GM19372 (cell line): ENCODE measurements around the gene PVALB.

Experiments
- ATAC-seq: cut with Tn5 transposase; IDR thresholded peaks from one replicate; pipeline ENCODE4 v1.9.1; 2021; ENCODE audit warnings: mild to moderate bottlenecking, low read depth, moderate library complexity; ENCODE audit not compliant: unreplicated experiment

PVALB gene

DNA sequence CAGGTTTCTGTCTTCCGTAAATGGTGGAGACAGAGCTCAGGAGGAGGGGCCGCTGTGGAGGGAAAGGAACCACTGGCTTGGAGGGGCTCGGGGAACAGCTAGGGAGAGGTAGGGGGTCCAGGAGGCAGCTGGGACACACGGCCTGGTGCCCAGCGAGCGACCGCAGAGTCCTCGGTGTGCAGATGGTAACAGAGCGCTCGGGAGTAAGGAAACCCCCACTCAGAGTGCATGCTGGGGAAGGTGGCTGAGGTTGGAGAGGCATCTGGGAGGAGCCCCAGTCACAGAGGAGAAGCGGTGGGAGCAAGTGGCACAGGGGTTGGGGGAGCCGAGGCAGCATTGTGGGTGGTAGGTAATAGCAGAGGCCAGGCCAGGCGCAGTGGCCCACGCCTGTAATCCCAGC, 33.2 kb upstream of the PVALB start:
- ATAC-seq: no peak

DNA sequence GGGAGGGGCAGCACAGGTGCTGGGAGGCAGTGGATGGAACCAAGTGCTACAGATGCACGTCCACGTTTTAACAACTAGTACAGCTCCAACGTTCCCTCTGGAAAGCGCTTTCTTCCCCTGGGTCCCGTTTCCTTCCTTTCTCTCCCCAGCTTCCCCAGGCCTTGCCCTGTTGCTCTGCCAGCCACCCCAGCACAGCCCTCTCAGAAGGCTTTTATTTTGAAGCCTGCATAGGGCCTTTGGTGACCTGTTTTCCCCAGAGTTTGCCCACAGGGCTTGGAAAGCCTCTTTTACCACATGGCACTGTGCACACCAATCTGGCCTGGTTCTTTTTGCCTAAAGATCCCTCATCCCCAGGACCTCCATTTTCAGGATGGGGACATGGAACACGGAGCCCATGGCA, 30.1 kb upstream of the PVALB start:
- ATAC-seq: no peak

DNA sequence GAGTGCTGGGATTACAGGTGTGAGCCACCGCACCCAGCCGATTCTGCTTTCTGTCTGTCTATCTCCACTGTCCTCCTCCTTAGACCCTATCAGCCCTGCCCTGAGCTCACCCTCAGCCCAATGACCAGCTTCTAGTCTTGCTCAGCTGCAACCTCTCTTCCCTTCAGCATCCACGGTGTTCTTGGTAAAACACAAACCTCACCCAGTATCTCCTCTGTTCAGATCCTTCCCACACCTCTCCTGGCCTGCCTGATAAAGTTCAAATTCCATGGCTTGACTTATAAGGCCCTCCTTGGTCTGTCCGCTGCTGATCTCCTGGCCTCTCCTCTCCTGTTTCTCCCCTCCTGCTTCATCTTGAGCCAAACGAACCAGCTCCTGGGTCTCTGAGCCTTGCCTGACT, 29.4 kb upstream of the PVALB start:
- no peak for ATAC-seq

DNA sequence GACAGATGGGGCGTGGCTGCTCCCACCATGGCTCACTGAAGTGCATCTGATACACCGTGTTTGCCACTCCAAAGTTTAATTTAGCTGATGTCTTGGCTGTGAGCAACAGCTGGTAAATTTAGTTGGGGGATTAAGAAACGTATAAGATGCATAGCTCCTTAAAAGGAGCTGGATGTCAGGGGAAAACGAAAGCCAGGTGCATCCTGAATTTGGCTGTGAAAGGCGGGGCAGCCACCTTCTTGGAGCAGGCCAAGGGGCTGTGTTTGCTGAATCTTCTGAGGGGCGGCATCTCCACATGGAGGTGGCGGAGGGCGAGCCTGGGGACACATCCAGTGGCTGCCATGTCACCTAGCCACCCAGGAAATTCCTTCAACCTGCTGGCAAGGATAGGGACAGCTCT, 23.3 kb upstream of the PVALB start:
- ATAC-seq: no peak

DNA sequence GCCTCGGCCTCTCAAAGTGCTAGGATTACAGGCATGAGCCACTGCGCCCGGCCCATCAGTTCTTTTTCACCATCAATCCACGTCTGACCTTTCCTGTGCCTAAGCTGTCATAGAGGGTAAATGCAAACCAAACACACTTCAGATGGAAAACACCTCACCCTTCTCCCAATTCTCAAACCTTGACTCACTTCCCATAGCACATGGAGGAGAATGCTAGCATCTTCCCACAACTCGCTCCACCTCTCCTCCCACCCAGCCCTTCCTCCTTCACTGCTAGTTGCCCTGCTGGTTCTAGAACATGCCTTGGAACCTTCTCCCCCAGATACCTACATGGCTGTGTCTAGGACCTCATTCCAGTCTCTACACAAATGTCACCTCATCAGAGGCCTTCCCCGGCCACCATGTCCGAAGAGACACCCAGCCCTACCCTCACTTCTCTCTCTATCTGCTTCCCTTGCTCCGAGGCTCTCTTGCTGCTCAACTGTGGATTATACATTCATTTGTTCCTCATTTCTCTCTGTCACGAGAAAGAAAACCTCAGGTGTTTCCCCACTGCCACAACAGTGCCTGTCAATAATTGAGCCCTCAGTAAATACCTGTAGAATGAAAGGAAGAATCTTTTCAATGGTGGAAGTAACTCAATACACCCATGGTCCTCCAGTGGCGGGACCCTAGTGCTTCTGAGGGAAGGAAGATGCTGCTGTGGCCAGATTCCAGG, 22.7 kb upstream of the PVALB start:
- no peak for ATAC-seq

DNA sequence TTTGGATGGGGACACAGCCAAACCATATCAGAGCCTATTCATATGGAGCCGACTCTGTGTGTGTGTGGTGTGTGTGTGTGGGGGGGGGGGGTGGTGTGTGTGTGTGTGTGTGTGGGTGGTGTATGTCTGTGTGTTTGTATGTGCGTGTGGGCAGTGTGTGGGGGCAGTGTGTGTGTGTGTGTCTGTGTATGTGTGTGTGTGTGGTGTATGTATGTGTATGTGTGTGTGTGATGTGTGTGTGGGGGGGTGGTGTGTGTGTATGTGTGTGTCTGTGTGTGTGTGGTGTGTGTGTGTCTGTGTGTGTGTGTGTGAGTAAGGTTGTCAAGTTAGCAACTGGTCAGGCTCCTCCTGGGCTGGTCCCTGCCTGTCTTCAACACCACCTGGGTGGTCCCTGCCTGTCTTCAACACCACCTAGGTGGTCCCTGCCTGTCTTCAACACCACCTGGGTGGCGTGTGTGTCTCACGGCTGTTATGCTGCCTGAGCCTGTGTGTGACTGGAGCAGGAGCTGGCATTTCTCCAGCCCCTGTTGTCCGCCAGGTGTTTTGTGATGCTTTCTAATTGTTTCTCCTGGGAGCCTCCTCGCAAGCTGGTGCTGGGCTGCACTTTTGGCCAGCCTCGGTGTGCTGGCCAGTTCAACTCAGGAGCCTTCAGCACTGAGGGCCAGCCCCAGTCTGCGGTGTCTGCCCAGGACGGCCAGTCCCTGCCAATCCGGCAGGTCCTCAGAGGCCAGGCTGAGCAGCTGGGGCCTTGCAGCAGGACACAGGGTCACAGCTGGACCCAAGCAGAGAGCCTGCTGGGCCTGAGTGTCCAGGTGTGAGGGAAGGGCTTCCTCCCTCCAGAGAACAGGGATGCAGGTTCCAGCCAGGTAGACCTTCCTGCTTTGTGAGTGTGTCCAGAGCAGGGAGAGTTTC, 21.5 kb upstream of the PVALB start:
- no peak for ATAC-seq

DNA sequence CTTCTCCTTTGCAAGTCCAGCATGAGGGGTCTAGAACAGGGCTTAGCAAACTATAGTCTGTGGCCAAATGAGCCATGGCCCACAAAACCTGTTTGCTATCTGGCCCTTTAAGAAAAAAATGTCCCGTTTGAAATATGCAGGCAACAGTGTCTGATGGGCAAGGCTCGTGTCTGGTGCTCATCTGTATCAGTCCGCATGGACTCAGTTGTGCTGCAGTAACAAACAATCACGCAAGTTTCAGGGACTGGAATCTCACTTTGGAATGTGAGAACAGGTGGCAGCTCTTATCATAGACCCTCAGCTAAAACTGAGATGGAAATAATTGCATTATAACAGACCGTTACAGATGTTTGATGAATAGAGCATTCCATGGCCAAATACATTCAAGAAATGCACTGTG, 19.1 kb upstream of the PVALB start:
- ATAC-seq: no peak

DNA sequence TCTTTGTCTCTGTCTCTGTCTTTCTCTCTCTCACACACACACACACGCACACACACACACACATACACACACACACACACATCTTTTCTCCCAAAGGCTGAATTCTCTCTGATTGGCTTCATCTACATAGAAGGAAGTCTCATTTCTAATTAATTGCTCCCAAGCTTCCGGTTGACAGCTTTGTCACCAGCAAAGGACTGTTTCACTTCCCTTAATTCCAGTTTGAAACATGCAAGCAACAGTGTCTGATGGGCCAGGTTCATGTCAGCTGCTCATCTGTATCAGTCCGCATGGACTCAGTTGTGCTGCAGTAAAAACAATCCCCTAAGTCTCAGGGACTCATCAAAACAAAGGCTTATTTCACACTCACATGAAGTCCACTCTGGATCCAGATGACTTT, 16.2 kb upstream of the PVALB start:
- ATAC-seq: no peak

DNA sequence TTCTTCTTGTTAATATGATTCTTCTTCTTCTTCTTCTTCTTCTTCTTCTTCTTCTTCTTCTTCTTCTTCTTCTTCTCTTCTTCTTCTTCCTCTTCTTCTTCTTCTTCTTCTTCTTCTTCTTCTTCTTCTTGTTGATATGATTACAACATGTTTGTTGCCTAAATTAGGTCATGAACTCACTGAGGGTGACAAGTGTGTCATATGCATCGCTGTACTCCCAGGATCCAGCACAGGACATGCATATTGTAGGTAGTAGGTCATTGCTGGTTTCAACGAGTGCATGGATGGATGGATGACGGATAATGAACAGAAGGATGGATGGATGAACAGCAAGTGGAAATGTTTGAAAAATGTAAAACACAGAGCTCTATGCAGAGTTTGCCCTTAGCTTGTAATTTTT, 14.9 kb upstream of the PVALB start:
- ATAC-seq: no peak

DNA sequence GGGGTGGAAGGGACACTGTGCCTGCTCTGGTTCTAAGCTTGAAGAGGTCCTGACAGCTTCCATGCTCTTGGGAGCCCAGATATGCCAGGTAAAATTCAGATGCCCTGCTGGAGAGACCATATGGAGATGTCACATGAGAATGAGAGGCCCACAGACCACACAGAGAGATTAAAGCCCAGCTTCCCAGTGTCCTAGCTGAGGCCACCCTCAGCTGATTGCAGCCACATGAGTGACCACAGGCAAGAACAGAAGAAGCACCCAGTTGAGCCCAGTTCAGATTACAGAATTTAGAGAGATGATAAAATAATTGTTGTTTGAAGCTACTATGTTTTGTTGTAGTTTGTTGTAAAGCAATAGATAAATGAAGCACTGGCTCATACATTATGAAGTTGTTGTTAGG, 14.4 kb upstream of the PVALB start:
- no peak for ATAC-seq

DNA sequence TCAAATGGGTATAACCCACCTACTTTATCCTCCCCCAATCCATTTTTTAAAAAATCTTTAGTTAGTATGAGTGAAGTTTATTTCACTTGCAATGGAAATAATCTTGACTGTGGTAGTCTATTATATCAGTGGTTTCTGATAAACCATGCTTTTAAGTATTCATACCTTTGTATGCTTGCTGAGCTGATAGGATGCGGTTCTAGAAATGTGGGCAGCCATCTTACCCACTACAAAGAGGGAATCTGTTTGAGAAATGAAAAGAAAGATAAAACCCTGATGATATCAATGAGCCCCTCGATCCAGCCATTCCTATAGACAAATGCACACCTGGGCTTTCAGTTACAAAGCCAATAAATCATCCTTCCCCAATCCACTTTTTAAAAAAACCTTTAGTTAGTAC, 13.8 kb upstream of the PVALB start:
- ATAC-seq: no peak

DNA sequence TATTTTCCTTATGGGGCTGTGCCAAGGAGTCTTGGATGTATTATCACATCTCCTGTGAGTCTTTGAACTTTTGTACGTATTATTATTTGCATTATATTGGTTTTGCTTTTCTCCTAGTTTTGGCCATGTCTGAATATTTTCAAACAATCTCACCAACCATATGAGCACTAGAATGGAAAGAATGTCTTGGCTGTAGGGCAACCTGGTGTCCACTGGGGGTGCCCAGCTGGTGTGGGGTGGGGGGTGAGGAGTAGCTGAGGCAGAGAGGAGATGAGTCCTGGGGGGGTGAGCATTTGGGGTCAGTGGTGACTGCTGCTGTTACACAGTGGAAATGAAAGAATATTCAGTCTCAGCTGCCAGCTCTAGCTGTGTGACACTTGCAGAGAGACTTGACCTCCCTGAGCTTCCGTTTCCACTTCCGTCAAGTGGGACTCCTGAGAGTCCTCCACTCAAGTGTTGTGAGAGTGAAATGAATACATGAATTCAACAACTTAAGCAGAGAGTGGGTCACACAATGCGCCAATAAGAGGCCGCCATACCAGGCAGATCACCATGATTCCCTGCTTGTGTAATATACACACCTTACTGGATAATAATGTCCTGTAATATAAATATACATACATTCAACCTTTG, 12.7 kb upstream of the PVALB start:
- no peak for ATAC-seq

DNA sequence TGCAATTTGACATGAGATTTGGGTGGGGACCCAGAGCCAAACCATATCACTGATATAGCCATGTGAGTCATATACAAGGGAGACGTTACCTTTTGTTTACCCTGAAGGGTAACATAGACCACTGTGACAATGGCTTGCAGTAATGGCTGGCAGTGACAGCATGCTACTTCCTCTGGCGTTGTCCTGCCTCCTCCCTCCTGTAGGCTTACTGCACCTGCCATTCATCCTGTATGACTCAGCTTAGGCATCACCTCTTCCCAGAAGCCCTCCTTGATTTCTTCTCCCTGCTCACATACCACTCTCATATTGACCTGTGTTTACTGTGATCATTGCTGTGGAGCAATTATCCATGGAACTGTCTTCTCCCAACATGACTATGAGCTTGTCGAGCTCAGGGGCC, 12.0 kb upstream of the PVALB start:
- no peak for ATAC-seq

DNA sequence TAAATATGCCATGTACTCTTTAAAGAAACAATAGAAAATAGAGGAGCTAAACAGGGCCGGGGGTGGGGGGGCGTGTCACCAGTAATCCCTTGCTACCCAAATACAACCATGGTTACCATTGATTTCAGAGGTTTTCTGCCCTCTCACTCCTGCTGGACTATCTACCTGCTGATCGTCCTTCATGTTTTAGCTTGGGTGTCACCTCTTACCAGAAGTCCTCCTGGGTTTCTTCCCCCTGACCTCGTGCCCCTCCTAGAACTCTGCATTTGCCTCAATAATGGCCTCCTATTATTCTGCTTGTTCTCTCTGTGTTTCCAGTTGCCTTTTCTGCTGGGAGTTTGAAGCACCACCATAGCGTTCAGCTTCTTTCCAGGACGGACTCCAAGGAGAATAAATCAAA, 9.4 kb upstream of the PVALB start:
- no peak for ATAC-seq

DNA sequence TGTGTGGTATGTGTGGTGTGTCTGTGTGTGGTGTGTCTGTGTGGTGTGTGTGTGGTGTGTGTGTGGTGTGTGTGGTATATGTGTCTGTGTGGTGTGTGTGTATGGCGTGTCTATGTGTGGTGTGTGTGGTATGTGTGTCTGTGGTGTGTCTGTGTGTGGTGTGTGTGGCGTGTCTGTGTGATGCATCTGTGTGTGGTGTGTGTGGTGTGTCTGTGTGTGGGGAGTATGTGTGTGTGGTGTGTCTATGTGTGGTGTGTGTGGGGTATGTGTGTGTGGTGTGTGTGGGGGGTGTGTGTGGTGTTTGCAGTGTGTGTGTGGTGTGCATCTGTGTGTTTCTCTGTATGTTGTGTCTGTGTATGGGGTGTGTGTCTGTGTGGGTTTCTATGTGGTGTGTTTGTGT, 7.8 kb upstream of the PVALB start:
- ATAC-seq: no peak

DNA sequence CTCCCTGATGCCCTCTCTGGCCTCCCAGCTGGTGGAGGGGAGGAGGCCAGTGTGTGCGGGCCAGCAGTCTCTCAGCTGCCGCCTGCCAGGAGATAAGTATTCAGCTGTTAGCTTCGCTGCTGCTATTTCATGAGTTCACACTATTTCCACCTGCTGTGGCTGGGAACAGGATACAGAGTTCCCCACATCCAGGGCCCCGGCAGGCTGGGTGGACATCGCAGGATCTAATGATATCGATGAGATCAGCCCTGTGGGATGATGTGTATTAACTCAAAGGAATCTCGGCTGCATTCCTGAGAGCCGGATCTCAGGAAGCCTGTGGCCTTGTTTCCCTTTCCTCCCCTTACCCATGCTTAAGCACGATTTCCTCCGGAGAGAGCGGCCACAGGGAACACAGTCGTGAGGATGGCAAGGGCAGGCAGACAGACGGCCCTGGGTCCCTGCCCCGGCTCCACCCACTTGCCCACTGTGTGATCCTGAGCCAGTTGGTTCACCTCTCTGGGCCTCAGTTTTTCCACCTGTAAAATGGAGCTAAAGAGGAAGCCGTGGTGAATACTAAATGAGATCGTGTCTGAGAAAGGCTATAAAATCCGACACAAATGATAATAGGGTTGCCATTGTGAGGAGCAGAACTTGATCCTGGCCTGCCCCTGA, 6.5 kb upstream of the PVALB start:
- no peak for ATAC-seq

DNA sequence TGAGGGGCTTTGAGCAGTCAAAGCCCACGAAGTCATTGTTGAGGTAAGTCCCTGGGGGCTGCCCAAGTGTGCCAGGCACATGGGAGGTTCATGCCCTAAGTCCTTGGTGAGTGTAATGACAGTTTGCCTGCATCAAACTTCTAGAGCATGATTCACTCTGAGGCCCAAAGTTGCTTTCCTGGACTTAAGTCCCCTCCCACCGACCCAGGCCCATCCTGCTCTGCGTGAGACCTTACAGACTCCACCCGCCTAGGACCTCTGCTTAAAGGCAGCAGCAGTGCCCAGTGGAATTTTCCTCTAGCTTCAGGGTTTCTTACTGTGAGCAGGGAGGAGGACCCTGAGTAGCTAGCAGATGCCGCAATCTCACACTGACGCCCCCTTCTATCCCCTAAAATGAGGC, 5.7 kb upstream of the PVALB start:
- no peak for ATAC-seq

DNA sequence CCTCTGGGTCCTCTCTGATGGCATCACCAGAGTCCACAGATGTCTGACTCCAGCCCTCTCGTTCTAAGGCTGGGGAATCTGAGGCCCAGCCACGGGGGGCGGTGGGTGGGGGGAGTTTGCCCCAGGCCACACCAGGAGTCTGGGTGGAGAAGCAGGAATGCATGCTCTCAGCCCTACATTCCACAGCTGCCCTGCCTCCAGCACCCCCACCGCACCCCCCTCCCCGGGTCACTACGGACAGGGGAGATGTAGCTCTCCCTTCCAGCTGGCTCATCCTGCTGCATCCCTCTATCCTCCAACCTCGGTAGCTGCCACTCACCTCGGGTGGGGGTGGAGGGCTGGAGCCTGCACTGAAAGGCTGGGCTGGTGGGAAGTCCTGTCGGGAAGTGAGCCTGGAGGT, 2.3 kb upstream of the PVALB start:
- ATAC-seq: no peak

DNA sequence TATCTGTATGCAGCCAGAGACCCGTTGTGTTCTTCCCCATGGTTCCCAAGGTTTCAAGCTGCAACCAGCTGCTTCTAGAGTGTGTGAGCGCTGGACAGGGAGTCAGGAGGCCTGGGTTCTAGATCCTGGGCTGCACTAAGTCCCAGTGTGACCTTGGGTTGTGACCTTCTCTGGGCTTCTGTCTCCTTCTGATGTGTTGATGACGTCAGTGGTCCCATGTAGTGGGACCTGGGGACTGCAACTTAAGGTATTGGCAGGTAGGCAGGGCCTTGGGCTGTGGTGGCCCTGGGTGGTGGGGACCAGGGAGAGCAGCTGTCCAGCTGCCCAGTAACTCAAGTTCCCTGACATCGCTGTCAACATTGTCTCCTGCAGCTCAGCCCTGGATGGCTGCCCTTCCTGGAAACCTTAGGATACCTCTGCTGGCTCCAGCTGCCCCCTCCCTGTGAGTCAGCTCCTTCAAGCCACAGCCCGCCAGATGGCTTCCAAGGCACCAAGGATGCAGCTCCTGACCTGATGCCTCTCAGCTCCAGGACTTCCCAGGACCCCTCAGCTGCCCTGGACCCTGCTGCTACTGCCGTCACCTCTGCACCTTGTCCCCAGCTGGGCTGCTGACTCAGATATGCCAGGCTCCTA, 1.3 kb upstream of the PVALB start:
- ATAC-seq: no peak

DNA sequence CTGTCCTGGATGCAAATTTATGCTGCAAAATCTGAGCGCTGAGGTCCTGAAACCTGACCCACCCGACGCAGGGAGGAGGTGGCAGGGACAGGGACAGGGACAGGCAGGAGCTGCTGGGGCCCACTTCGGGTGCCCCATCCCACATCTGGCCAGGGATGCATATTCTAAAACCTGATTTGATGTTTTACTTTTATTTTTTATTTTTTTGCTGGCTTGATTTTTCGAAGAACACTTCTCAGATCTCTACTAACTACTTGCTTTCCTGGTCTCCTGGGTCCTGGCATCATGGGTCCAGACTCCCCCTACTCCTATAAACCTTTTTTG, 652 bp upstream of the PVALB start:
- ATAC-seq: no peak

DNA sequence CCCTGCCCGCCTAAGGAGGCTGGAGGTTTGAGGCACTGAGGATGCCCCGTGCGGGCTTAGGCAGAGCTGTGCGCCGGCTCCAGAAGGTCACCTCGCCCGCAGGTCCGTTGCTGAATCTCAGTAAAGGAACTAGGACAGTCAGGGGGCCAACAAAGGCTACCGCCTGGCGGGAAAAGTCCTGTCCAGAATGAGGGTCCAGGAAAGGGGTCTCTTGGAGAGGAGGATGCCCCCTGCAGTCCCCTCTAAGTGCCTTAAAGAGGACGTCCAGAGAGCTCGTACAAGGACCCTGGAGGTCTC, 548 bp downstream of the PVALB start:
- ATAC-seq: no peak
